GM23338 (cell line): ENCODE data around the gene PHACTR1.

Source experiments
- CREB1 ChIP-seq: fragments of 250-450 bp; sonication (Bioruptor Pico); IDR thresholded peaks from 2 replicates; pipeline ENCODE4 v1.5.0; 2020; ENCODE audit warnings: low read depth, mild to moderate bottlenecking, moderate library complexity
- CTCF ChIP-seq, 2 experiments: fragments of 200-600 bp in 1 of 2; sonication (generic) in 1 of 2; conservative IDR thresholded peaks; 2 replicates each; pipeline versions ENCODE4 v1.5.1 to v1.6.1; 2016 to 2017; ENCODE audit warnings: antibody characterized with exemption in 2 of 2, low read depth in 2 of 2, mild to moderate bottlenecking in 2 of 2, moderate library complexity in 1 of 2
- EZH2 ChIP-seq: fragments of 200-600 bp; sonication (generic); IDR thresholded peaks from one replicate; pipeline ENCODE4 v1.8.0; 2017; ENCODE audit warnings: antibody characterized with exemption, mild to moderate bottlenecking, low read depth; ENCODE audit not compliant: unreplicated experiment
- EZH2phosphoT487 ChIP-seq: fragments of 200-600 bp; sonication (generic); IDR thresholded peaks from one replicate; pipeline ENCODE4 v1.8.1; 2018; ENCODE audit warnings: antibody characterized with exemption; ENCODE audit not compliant: unreplicated experiment
- JUNB ChIP-seq: IDR thresholded peaks from one replicate; pipeline ENCODE4 v1.6.1; 2016; ENCODE audit warnings: antibody characterized with exemption; ENCODE audit not compliant: unreplicated experiment
- ZNF331 ChIP-seq: fragments of 250-450 bp; sonication (Bioruptor Pico); IDR thresholded peaks from 2 replicates; pipeline ENCODE4 v1.5.0; 2020; ENCODE audit warnings: low read depth, mild to moderate bottlenecking, moderate library complexity
- TF ChIP-seq, protein P1 (sequence below): IDR thresholded peaks from one replicate; pipeline ENCODE4 v1.6.1; 2018; ENCODE audit warnings: antibody characterized with exemption; ENCODE audit not compliant: unreplicated experiment

DNA sequence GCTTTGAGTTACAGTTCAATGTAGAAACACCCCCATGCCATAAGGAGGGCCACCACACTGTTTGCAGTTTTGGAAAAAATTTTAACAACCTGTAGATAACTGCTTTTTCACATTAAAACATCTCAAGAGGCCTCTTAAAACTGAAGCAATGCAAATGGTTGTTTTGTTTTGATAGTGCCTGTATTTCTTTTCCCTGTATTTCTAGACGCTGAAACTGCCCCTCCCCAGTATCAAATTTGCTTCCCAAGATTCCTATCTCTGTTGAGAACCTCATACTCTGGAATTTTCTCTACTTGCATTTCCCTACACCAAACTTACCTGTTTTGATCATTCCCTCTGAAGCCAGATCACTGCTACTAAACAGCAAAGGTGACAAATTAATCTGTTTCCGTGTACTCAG lies 98.5 kb downstream of the PHACTR1 start:
- TF ChIP-seq CTCF (conservative IDR thresholded peaks at IDR 0.05; ENCODE audit: low read depth in 2 of 2) (no peak), EZH2 (no peak), JUNB (no peak), EZH2phosphoT487 (no peak), ZNF331 (no peak), CREB1 (no peak)
- TF ChIP-seq, protein P1, sequence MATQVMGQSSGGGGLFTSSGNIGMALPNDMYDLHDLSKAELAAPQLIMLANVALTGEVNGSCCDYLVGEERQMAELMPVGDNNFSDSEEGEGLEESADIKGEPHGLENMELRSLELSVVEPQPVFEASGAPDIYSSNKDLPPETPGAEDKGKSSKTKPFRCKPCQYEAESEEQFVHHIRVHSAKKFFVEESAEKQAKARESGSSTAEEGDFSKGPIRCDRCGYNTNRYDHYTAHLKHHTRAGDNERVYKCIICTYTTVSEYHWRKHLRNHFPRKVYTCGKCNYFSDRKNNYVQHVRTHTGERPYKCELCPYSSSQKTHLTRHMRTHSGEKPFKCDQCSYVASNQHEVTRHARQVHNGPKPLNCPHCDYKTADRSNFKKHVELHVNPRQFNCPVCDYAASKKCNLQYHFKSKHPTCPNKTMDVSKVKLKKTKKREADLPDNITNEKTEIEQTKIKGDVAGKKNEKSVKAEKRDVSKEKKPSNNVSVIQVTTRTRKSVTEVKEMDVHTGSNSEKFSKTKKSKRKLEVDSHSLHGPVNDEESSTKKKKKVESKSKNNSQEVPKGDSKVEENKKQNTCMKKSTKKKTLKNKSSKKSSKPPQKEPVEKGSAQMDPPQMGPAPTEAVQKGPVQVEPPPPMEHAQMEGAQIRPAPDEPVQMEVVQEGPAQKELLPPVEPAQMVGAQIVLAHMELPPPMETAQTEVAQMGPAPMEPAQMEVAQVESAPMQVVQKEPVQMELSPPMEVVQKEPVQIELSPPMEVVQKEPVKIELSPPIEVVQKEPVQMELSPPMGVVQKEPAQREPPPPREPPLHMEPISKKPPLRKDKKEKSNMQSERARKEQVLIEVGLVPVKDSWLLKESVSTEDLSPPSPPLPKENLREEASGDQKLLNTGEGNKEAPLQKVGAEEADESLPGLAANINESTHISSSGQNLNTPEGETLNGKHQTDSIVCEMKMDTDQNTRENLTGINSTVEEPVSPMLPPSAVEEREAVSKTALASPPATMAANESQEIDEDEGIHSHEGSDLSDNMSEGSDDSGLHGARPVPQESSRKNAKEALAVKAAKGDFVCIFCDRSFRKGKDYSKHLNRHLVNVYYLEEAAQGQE = no peak
